HFF-Myc (cell line): Measurements from ENCODE around the gene ONECUT3.
A peak's percentile ranks its signal among the peaks of the same experiment; 100 is the strongest.

Experiments used
- DNase-seq: peaks from one replicate; pipeline ENCODE4 v3.0.0-alpha.2; 2011; ENCODE audit warnings: low read depth; ENCODE audit errors: extremely low read depth
- H3K4me3 ChIP-seq: replicated peaks from 2 replicates; pipeline ENCODE4 v1.5.1; 2011; ENCODE audit warnings: low read depth, mild to moderate bottlenecking, control low read depth, low read length
- TF ChIP-seq, protein P1 (sequence below): IDR thresholded peaks from 2 replicates; pipeline ENCODE4 v1.5.1; 2012; ENCODE audit warnings: mild to moderate bottlenecking, low read depth, low read length, control low read depth; ENCODE audit errors: missing control alignments

The ONECUT3 gene

DNA sequence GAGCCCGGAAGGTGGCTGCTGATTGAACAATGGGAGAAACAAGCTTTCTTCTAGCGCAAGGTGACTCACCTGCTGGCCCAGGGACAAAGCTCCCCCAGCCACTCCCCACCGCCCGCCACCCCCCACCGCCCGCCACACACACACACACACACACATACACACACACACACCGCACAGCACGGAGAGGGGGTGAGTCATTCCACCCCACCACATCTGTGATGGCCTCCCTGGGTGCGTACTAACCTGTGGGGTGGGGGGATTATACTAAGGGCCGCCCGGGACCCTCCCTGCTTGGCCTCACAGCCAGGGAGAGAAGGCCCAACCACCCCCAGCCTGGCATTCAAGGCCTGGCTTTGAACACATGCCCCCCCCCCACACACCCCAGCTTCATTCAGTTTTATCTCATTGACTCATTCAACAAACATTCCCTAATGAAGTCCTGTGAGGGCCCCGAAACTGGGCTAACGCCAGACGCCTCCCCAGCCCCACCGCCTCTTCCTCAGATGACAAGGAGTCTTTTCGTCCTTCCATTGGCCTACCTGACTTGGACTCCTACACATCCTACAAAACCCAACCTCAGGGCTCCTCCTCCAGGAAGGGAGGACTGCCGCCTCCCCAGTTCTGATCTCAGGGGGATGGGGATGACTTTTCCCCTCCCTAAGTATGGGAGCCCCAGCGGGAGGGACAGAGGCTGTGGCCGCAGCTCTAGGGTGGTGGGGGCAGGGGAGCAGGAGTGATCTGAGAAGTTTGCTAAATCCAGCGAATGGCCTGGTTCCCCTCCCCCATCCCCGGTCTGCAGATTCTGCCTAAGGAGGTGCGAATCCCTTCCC, 5.8 kb upstream of the ONECUT3 start:
- TF ChIP-seq, protein P1, sequence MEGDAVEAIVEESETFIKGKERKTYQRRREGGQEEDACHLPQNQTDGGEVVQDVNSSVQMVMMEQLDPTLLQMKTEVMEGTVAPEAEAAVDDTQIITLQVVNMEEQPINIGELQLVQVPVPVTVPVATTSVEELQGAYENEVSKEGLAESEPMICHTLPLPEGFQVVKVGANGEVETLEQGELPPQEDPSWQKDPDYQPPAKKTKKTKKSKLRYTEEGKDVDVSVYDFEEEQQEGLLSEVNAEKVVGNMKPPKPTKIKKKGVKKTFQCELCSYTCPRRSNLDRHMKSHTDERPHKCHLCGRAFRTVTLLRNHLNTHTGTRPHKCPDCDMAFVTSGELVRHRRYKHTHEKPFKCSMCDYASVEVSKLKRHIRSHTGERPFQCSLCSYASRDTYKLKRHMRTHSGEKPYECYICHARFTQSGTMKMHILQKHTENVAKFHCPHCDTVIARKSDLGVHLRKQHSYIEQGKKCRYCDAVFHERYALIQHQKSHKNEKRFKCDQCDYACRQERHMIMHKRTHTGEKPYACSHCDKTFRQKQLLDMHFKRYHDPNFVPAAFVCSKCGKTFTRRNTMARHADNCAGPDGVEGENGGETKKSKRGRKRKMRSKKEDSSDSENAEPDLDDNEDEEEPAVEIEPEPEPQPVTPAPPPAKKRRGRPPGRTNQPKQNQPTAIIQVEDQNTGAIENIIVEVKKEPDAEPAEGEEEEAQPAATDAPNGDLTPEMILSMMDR = no peak
- peak; percentile 41 for DNase-seq
- H3K4me3 ChIP-seq = 0 out of 2 replicates have a peak overlapping the region, but pooled peaks have one; percentile 9

DNA sequence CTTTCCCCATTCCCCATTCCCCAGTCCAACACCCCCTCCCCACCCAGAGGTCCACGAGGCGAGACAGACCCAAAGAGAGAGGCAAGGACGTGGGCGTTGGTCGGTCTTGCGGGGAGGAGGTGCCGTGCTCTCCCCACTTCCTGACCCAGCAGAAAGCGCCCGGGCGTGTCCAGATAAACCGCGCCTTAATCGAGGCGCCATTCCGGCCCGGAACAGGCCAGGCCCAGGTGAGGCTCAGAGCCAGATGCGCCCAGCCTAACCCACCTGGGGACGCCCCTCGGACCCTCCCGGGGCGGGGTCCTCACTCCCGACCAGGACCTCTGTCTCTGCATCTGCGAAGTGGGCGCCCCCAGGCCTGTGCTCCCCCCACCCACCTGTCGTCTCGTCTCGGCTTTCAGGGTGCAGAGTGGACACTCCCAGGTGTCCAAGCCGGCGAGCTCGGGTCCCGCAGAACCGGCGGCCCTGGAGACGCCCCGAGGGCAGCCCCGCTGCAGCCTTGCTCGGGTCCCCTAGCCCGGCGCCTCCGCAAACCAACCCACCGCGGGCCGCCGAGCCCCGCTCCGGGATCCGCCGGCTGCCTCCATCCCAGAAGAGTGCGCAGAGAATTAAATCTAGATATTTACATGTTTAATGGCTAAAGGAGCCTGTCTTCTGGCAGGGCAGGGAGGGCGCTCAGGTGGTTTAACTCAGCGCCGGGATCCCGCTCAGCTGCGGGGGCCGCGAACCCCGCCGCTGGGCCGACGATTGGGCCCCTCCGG, 5.0 kb upstream of the ONECUT3 start:
- no peak for DNase-seq
- peak overlapping the region; percentile 9; the same call in 1 of the 2 replicates for H3K4me3 ChIP-seq
- TF ChIP-seq, protein P1 = no peak

DNA sequence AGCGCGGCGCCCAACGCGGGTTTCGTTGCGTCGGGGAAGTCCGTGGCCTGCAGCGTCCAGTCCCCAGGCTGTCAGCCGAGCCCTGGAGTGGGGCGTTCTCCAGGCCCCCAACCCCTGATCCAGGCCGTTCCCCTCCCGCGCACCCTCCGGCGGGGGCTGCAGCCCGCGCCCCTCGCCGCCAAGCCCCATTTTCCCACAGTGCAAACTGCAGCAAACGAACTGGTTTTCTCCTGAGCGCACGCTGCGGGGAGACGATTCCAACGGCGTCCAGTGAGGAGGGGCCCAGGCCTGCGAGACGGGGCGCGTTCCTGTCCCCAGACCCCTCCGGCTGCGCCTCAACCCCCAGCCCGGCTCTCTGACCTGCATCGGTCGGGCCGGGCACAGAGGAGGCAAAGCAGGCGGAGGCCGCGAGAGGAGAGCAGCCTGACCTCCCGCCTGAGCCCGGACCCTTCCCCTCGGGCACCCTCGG, 4.4 kb upstream of the ONECUT3 start:
- DNase-seq = no peak
- TF ChIP-seq, protein P1 = no peak
- no peak overlapping the region for H3K4me3 ChIP-seq

DNA sequence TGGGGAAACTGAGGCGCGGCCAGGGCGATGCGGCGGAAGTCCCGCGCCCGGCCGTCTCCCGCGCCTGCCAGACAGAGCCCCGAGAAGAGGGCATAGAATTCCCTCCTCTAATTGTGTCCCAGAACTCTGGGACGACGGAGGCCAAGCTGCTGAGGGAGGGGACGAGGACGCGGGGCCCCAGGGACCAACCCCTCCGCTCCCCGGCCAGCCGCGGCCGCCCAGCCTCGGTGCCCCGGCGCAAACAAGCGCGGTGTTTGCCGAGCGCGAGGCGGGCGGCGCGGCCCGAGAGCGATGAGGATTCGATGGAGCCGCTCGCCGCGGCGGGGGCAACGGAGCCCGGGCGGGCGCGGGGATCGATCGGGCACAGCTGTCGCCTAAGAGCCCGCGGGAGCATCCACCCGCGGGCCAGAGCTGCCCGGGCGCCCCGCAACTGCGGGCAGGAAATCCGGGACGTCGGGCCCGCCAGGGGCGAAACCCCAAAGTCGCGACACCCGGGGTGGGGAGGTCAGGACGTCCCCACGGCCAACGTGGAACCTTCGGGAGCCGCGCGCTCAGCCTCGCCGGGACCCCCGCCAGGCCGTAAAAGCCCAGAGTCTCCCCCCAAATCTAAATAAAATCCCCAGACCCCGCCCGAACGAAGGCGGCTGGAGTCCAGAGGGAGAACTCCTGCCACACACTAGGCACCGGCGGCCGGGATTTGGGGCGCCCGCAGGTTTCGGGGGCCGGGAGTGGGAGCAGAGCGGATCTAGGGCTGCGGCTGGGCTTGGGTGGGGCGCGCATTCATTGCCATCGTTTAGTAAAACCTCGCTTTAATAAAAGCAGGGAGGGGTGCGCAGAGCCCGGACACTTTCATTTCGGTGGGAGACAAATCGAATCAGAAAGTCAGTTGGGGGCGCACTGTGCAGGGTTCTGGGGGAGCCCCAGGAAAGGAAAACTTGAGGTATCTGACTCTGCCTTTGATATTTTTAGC, 3.6 kb upstream of the ONECUT3 start:
- H3K4me3 ChIP-seq = no peak overlapping the region
- DNase-seq = no peak
- TF ChIP-seq, protein P1 = no peak

DNA sequence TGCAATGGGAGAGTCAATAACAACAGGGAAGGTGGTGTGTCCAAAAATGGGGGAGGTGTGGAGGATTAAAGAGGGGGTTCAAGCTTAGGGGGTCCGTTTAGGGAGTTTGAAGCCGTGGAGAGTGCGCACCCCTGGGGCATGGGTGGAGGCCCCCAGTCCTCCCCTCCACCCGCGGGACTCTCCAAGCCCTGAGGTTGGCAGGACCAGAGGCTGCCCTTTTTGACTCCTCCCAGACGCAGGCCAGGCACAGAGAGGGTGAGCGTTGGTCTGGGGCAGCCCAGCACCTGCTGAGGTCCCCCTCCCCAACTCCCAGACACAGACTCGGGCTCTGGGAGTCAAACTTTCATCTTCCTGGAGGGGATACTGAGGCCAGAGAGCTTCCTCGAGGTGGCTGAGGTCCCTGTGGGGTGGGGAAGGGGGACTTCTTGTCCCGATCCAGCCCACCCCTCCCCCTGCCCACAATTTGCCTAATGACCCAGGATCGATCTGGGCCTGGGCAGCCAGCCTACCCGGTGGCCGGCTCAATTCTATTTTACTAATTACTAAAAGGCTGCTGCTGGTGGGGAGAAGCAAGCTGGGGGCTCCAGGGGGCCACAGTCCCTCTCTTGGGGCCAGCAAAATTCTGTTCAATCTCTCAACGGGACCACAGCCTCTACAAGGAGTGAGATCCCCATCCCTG, 2.8 kb upstream of the ONECUT3 start:
- no peak overlapping the region for H3K4me3 ChIP-seq
- DNase-seq = no peak
- TF ChIP-seq, protein P1 = no peak
